Measurements from ENCODE around the gene MPL.

DNA sequence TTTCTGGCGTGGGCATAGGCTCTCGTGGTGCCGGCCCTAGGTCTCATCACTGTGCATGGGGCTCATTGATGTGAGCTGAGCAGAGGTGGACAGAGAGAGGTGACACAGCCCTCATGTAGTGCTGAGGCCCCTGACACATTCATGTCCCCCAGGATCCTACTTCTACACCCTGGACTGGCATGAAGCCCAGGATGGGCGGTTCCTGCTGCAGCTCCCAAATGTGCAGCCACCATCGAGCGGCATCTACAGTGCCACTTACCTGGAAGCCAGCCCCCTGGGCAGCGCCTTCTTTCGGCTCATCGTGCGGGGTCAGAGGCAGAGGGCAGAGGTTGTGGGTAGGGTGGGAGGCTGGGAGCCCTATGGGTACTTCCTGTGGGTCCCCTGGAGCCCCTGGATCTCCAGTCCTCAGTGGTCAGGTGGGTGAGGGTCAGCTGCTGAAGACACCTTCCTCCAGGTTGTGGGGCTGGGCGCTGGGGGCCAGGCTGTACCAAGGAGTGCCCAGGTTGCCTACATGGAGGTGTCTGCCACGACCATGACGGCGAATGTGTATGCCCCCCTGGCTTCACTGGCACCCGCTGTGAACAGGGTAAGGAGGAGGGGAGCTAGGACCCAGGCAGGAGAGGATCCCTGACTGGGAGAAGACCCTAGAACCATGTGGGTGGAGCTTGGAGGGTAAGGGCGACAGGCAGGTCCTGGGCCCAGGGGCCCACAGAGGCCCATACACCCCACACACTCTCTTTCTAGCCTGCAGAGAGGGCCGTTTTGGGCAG is 30.7 kb upstream of the MPL start:
- TF ChIP-seq POLR2AphosphoS5 (IDR thresholded peaks at IDR 0.05; ENCODE audit: low read depth, low read length) (no peak), REST (IDR thresholded peaks at IDR 0.05; ENCODE audit: insufficient read depth in 1 of 2, low read depth in 2 of 2, low read length in 2 of 2) (no peak), SIN3A (IDR thresholded peaks at IDR 0.05; ENCODE audit: borderline replicate concordance, insufficient read depth, low read length) (no peak), TAF1 (IDR thresholded peaks at IDR 0.05; ENCODE audit: borderline replicate concordance, insufficient read depth, low read length) (no peak)
